HG03280 (cell line): Measurements from ENCODE around the gene SLC30A5.
A peak's percentile ranks its signal among the peaks of the same experiment; 100 is the strongest.
"Not testable (repeated sequence)": the region's sequence is repeated elsewhere in the genome, so short reads cannot be mapped to it uniquely, and the experiment has no call there.

Experiments
- ATAC-seq: cut with Tn5 transposase; IDR thresholded peaks from one replicate; pipeline ENCODE4 v1.9.1; 2021; ENCODE audit warnings: mild to moderate bottlenecking, moderate library complexity; ENCODE audit not compliant: unreplicated experiment

Gene SLC30A5

GRCh38 chr5:69093771-69094482 is at the start of gene SLC30A5:
Gene SLC30A5, plus strand, starts transcription at chr5:69094014. Its CDS starts 242 bp downstream, at chr5:69094256.
- ATAC-seq = peak; percentile 100

GRCh38 chr5:69045213-69045612 is 48.6 kb upstream of the SLC30A5 start:
- ATAC-seq = not testable (repeated sequence)

- ATAC-seq = no peak
These were observed 47.3 kb upstream of the SLC30A5 start for GRCh38 chr5:69046375-69046957.

- ATAC-seq = no peak
These were observed 45.6 kb upstream of the SLC30A5 start for GRCh38 chr5:69048230-69048629.

GRCh38 chr5:69049151-69049550 is 44.7 kb upstream of the SLC30A5 start:
- no peak for ATAC-seq

- ATAC-seq = no peak
These were observed 44.0 kb upstream of the SLC30A5 start for GRCh38 chr5:69049796-69050195.

- no peak for ATAC-seq
These were observed 43.6 kb upstream of the SLC30A5 start for GRCh38 chr5:69050214-69050613.

- no peak for ATAC-seq
These were observed 41.6 kb upstream of the SLC30A5 start for GRCh38 chr5:69052181-69052580.

GRCh38 chr5:69074664-69075521 is 18.9 kb upstream of the SLC30A5 start:
- ATAC-seq = no peak

- ATAC-seq = no peak
These were observed 18.2 kb upstream of the SLC30A5 start for GRCh38 chr5:69075522-69076179.

GRCh38 chr5:69078921-69079540 is 14.8 kb upstream of the SLC30A5 start:
- ATAC-seq = no peak

- ATAC-seq = no peak
These were observed 14.3 kb upstream of the SLC30A5 start for GRCh38 chr5:69079556-69079955.

GRCh38 chr5:69083412-69083811 is 10.4 kb upstream of the SLC30A5 start:
- no peak for ATAC-seq

- ATAC-seq = no peak
These were observed 9.6 kb upstream of the SLC30A5 start for GRCh38 chr5:69084195-69084594.

GRCh38 chr5:69084903-69085302 is 8.9 kb upstream of the SLC30A5 start:
- no peak for ATAC-seq

- no peak for ATAC-seq
These were observed 7.6 kb upstream of the SLC30A5 start for GRCh38 chr5:69086206-69086605.

GRCh38 chr5:69088006-69088405 is 5.8 kb upstream of the SLC30A5 start:
- ATAC-seq = not testable (repeated sequence)

- ATAC-seq = no peak
These were observed 3.7 kb upstream of the SLC30A5 start for GRCh38 chr5:69090158-69090557.

GRCh38 chr5:69091771-69092170 is 2.0 kb upstream of the SLC30A5 start:
- no peak for ATAC-seq

- ATAC-seq = no peak
These were observed 845 bp upstream of the SLC30A5 start for GRCh38 chr5:69092969-69093368.

- no peak for ATAC-seq
These were observed 5.5 kb downstream of the SLC30A5 start for GRCh38 chr5:69099302-69099701.
